NCI-H2029 treated with DMSO at 0.1 percent for 48 hours (cell line): Measurements from ENCODE around the gene TNNT2.
A peak's percentile ranks its signal among the peaks of the same experiment; 100 is the strongest.

ENCODE experiments used
- DNase-seq: peaks from one replicate; lab custom pipeline; 2025; lab: John Stamatoyannopoulos, UW

The TNNT2 gene

DNA sequence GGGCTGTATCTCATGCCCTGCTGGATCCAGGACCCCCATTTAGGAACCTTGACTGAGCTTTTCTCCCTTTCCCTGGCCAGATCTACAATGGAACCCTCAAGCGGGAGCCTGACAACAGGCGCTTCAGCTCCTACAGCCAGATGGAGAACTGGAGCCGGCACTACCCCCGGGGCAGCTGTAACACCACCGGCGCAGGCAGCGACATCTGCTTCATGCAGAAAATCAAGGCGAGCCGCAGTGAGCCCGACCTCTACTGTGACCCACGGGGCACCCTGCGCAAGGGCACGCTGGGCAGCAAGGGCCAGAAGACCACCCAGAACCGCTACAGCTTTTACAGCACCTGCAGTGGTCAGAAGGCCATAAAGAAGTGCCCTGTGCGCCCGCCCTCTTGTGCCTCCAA, 64.4 kb downstream of the TNNT2 start:
- DNase-seq, result no peak

- DNase-seq, result no peak
Observed at GRCh38 chr1:201312298-201312697, 65.2 kb downstream of the TNNT2 start.

DNA sequence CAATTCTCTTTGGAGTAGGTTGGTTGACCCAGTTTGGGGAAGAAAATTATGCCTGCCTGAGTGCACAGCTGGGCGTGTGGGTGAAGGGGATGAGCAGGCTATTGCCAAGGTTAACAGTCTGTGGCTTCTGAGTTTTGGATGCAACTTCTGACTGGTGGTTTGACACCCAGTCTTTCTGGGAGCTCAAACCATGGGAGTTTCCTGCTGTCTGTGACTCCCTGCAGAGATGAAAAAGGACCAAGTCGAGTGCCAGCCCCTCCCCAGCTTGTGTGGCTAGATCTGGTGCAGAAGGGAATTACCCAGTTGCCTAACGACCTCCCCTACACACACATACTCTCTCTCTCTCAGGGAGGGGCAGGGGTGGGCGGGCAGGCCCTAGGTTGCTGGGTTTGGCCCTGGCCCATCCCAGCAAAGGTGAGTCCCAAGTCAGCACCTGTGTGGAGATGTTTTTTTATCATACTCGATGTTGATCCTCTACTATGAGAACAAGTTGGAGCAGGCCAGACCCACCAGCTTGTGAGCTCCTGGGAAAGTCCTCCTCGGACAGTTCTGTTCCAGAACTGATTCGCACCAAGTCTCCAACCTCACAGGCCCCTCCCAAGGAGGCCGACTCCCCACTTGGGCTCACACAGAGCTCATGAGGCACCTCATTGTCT, 66.0 kb downstream of the TNNT2 start:
- DNase-seq, result peak; percentile 38

- DNase-seq, result peak; percentile 88
Observed at GRCh38 chr1:201310986-201311355, 66.5 kb downstream of the TNNT2 start.

- DNase-seq, result no peak
Observed at GRCh38 chr1:201310251-201310985, 67.1 kb downstream of the TNNT2 start.

GRCh38 chr1:201309416-201309815, 68.1 kb downstream of the TNNT2 start:
- DNase-seq, result peak; percentile 75
